Transverse colon (tissue), 4 donors: Measurements from ENCODE around the gene UTP14C. TPM values are rescaled to one million over a fixed set of nuclear protein-coding genes. Genes with fewer than 3 reads are reported as not detected.

Source experiments
- DNase-seq: peaks from one replicate; pipeline ENCODE4 v3.0.0-alpha.2; 2019
- H3K27ac ChIP-seq, 4 donors: fragments of 200-600 bp; sonication (generic); 2 replicates each; pipeline ENCODE4 v1.5.1; 2016 to 2018; ENCODE audit warnings: inconsistent platforms in 4 of 4
- H3K27me3 ChIP-seq: fragments of 200-600 bp; sonication (generic); 2 replicates; pipeline ENCODE4 v1.5.1; 2017; ENCODE audit warnings: inconsistent platforms
- H3K36me3 ChIP-seq, 4 donors: fragments of 200-600 bp; sonication (generic); 2 replicates each; pipeline ENCODE4 v1.5.1; 2017 to 2019; ENCODE audit warnings: inconsistent platforms in 4 of 4
- H3K4me1 ChIP-seq, 4 donors: fragments of 200-600 bp; sonication (generic); 2 replicates each; pipeline ENCODE4 v1.5.1; 2017 to 2020; ENCODE audit warnings: inconsistent platforms in 4 of 4
- H3K4me3 ChIP-seq, 4 donors: fragments of 200-600 bp; sonication (generic); 1 replicate in 1 of 4; 2 replicates in 3 of 4; pipeline versions ENCODE4 v1.5.1 to v1.6.1; 2017 to 2019; ENCODE audit warnings: inconsistent platforms in 4 of 4
- H3K9me3 ChIP-seq, 2 donors: fragments of 200-600 bp; sonication (generic); 2 replicates each; pipeline ENCODE4 v1.5.1; 2017 to 2019; ENCODE audit warnings: inconsistent platforms in 2 of 2
- CTCF ChIP-seq, 5 experiments: fragments of 200-600 bp in 3 of 5; fragments of 450-650 bp in 2 of 5; sonication (generic) in 3 of 5; IDR thresholded peaks; 1 replicate in 2 of 5; 2 replicates in 3 of 5; pipeline ENCODE4 v1.5.1; 2016 to 2017; ENCODE audit warnings: antibody characterized with exemption in 5 of 5, inconsistent platforms in 3 of 5, mild to moderate bottlenecking in 2 of 5, moderate library complexity in 1 of 5
- EP300 ChIP-seq: sonication (generic); formaldehyde crosslinking; IDR thresholded peaks from one replicate; pipeline ENCODE4 v1.6.1; 2017; ENCODE audit warnings: antibody characterized with exemption, low read depth
- POLR2A ChIP-seq: fragments of 450-650 bp; IDR thresholded peaks from one replicate; pipeline ENCODE4 v1.6.1; 2016; ENCODE audit warnings: antibody characterized with exemption, mild to moderate bottlenecking, moderate library complexity
- POLR2AphosphoS5 ChIP-seq, 3 donors: sonication (generic); formaldehyde crosslinking; IDR thresholded peaks; one replicate each; pipeline ENCODE4 v1.6.1; 2016; ENCODE audit warnings: antibody characterized with exemption in 3 of 3
- WGBS, 2 donors: methylation state at CpG; one replicate each; pipeline ENCODE4 v1.1.5; 2018; ENCODE audit warnings: low coverage in 1 of 2; 5-methylcytosine and 5-hydroxymethylcytosine counted together
- in situ Hi-C, 4 donors: fragments of 200-750 bp; cut with MboI; loops; one replicate each; pipeline versions ENCODE4 v1.15.0 to v1.15.1; 2017; ENCODE audit warnings: low sequenced_read_pairs in 3 of 4, low pct_ligation_motif_present in 1 of 4, low pct_unique_long_range_greater_than_20kb in 1 of 4
- intact Hi-C: fragments of 100-400 bp; cut with DNase I; formaldehyde crosslinking; loops from one replicate; pipeline ENCODE4 v1.15.1; 2023; ENCODE audit warnings: low total_unique reads
- total RNA-seq, 4 donors: library from RNA; depleted of rRNA; stranded (reverse); fragments of >200 nt; gene quantifications; one replicate each; pipeline ENCODE4 v1.1.0, GENCODE V29; 2016

Gene UTP14C
- total RNA-seq, 4 donors from 2014 or later, result 5.2 to 20.0 (median 13.6) TPM

- Histone ChIP-seq H3K27me3 (no peaks in the 10 kb centered on the region), H3K36me3 (peaks cover 0 to 3% (median 0%) of the 10 kb centered on the region in 4 donors), H3K9me3 (no peaks in the 10 kb centered on the region), H3K4me1 (no peaks in the 10 kb centered on the region), H3K4me3 (no peak overlapping the region), H3K27ac (no peak overlapping the region)
- intact Hi-C loops, result no loop called here
- TF ChIP-seq CTCF (IDR thresholded peaks at IDR 0.05) (no peak), POLR2AphosphoS5 (IDR thresholded peaks at IDR 0.05) (no peak), EP300 (no peak), POLR2A (no peak)
- WGBS, 2 donors, result 97% methylated on average over 3 of the region's 3 CpGs; no CpG with 5 or more reads in 1 of the 2 donors
- in situ Hi-C loops, result loop anchor here in 1 of 4 donors (25.0 kb wide), 1 partner anchor 394 kb away; no protein-coding TSS in a partner anchor
- no peak for DNase-seq
Observed at GRCh38 chr13:52043675-52044074, 19.2 kb downstream of the UTP14C start.

DNA sequence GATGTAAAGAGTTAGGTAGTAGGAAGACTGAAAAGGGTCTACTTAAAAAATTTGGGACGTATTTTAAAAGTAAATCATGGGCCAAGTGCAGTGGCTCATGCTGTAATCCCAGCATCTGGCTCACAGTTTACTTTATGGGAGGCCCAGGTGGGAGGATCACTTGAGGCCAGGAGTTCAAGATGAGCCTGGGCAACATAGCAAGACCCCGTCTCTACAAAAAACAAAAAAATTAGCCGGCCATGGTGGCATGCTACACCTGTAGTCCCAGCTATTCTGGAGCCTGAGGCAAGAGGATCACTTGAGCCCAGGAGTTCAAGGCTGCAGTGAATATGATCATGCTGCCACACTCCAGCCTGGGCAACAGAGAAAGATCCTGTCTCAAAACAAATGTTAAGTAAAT lies 23.0 kb downstream of the UTP14C start:
- 80 to 100% methylated on average over 1 to 3 of the region's 3 CpGs for WGBS, 2 donors
- intact Hi-C loops (no loop called here), in situ Hi-C loops (loop anchor here in 1 of 4 donors (25.0 kb wide), 1 partner anchor 390 kb away; no protein-coding TSS in a partner anchor)
- no peak for DNase-seq
- Histone ChIP-seq H3K4me3 (no peak overlapping the region), H3K4me1 (no peaks in the 10 kb centered on the region), H3K9me3 (no peaks in the 10 kb centered on the region), H3K36me3 (no peaks in the 10 kb centered on the region), H3K27ac (no peak overlapping the region), H3K27me3 (no peaks in the 10 kb centered on the region)
- no peak for TF ChIP-seq EP300

DNA sequence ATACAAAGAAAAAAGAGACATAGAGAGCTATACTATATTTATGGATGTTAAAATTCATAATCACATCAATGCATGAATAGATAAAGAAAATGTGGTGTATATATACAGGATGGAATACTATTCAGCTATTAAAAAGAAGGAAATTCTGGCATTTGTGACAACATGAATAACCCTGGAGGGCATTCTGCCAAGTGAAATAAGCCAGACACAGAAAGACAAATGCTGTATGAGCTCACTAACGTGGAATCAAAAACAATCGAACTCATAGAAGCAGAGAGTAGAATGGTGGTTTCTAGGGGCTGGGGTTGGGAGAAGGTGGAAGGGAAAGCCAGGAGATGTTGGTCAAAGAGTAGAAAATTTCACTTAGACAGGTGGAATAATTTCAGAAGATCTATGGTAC lies 24.0 kb downstream of the UTP14C start:
- no peak overlapping the region for H3K4me3 ChIP-seq
- intact Hi-C loops, result no loop called here
- in situ Hi-C loops, result loop anchor here in 1 of 4 donors (25.0 kb wide), 1 partner anchor 389 kb away; no protein-coding TSS in a partner anchor
- H3K27me3 ChIP-seq, result no peaks in the 10 kb centered on the region
- 76% methylated on average over 2 of the region's 2 CpGs for WGBS, 2 donors
- no peak for TF ChIP-seq POLR2AphosphoS5 (IDR thresholded peaks at IDR 0.05)
- TF ChIP-seq POLR2A, result no peak
- TF ChIP-seq EP300, result no peak
- no peak for TF ChIP-seq CTCF (IDR thresholded peaks at IDR 0.05)
- no peaks in the 10 kb centered on the region for H3K36me3 ChIP-seq
- no peak for DNase-seq
- no peaks in the 10 kb centered on the region for H3K4me1 ChIP-seq
- no peak overlapping the region for H3K27ac ChIP-seq
- H3K9me3 ChIP-seq, result no peaks in the 10 kb centered on the region

DNA sequence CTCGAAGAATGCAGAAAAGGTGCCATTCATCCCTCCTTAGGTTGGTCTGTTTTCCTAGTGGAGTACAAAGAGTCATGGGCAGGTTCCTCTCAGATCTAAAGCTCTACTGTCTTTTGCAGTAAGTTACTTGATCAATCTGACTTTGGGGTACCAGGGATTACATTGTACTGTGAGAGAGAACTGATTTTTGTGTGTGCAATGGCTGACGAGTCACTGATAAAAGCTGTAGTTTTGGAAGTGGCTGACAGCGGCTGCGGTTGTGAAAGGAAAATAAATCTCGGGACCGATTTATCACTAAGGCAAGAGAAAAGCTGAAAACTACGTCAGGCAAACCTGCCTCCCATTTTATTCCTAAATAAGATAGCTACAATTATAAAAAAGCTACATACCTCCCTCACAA lies 26.9 kb downstream of the UTP14C start:
- intact Hi-C loops (no loop called here), in situ Hi-C loops (no loop called here)

More for the DNA sequence above, 26.9 kb downstream of the UTP14C start:
- no peak for TF ChIP-seq CTCF (IDR thresholded peaks at IDR 0.05)
- no peak for TF ChIP-seq EP300
- no peak for TF ChIP-seq POLR2AphosphoS5 (IDR thresholded peaks at IDR 0.05)
- no peak for TF ChIP-seq POLR2A
- Histone ChIP-seq H3K4me3 (no peak overlapping the region), H3K4me1 (no peaks in the 10 kb centered on the region), H3K27ac (no peak overlapping the region), H3K9me3 (peaks cover 0 to 5% of the 10 kb centered on the region in 2 donors), H3K36me3 (no peaks in the 10 kb centered on the region), H3K27me3 (no peaks in the 10 kb centered on the region)
- WGBS, 2 donors, result 52 to 86% methylated on average over 2 to 7 of the region's 7 CpGs
- DNase-seq, result no peak
